GM10248 (cell line): Measurements from ENCODE around the gene GALNT14.

Source experiments
- CTCF ChIA-PET: fragments of 300-600 bp; sonication (Branson Sonifier 250); formaldehyde crosslinking; extraction: SDS; loops from one replicate; lab custom pipeline; 2021; ENCODE audit warnings: antibody characterized with exemption; lab: Yijun Ruan, JAX
- POLR2A ChIA-PET: fragments of 350-650 bp; sonication (Branson Sonifier 250); formaldehyde crosslinking; extraction: SDS; loops from one replicate; lab custom pipeline; 2020; ENCODE audit warnings: antibody characterized with exemption; lab: Yijun Ruan, JAX
- DNase-seq: peaks from one replicate; pipeline ENCODE4 v3.0.0; 2012; ENCODE audit errors: extremely low spot score
- TF ChIP-seq, protein P1 (sequence below): IDR thresholded peaks from 2 replicates; pipeline ENCODE4 v1.5.1; 2012; ENCODE audit warnings: mild to moderate bottlenecking, low read depth; ENCODE audit errors: extremely low read depth, missing control alignments, control extremely low read depth

Gene GALNT14

DNA sequence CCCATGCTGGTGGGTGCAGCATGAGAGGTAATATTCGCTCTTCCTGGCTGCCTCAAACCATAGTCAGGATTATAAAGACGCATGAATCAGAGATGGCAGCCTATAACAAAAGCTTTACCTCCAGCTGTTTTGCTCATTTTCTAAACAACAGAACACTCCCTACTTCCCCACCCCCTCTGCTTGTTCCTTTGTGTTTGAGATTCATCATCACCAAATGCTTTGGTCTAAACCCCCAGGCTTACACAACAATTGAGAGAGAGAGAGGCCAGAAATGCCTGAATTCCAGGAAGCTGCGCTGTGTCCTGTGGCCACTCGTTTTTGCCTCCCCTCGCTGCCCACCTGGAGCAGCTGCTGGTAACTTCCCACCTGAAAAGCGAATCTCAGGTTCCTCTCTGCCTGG lies 252.2 kb downstream of the GALNT14 start:
- POLR2A ChIA-PET, result no interaction called here
- TF ChIP-seq, protein P1, sequence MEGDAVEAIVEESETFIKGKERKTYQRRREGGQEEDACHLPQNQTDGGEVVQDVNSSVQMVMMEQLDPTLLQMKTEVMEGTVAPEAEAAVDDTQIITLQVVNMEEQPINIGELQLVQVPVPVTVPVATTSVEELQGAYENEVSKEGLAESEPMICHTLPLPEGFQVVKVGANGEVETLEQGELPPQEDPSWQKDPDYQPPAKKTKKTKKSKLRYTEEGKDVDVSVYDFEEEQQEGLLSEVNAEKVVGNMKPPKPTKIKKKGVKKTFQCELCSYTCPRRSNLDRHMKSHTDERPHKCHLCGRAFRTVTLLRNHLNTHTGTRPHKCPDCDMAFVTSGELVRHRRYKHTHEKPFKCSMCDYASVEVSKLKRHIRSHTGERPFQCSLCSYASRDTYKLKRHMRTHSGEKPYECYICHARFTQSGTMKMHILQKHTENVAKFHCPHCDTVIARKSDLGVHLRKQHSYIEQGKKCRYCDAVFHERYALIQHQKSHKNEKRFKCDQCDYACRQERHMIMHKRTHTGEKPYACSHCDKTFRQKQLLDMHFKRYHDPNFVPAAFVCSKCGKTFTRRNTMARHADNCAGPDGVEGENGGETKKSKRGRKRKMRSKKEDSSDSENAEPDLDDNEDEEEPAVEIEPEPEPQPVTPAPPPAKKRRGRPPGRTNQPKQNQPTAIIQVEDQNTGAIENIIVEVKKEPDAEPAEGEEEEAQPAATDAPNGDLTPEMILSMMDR, result no peak
- DNase-seq, result no peak
- CTCF ChIA-PET, result interaction anchor here (1.2 kb wide), 1 partner anchor 12 kb away, joined by 3 read pairs; no protein-coding TSS in a partner anchor

DNA sequence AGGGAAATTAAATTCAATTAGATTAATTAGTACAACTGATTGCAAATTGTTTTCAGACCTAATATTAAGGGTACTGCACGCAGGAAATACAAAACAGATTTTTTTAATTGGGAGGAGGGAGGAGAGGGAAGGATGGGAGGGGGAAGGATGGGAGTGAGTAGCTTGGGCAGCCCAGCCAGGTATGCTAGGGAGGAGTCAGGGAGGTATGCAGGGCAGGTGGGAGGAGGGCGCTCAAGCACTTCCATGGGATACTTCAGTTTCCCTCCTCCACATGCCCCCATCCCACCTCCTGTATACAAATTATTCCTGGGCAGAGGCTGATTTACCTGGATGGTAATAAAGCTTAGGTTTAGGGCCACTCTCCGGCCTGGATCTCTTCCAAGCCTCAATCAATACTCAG lies 254.4 kb downstream of the GALNT14 start:
- POLR2A ChIA-PET, result no interaction called here
- CTCF ChIA-PET, result no interaction called here
- TF ChIP-seq, protein P1, result no peak
- DNase-seq, result no peak

GRCh38 chr2:30883184-30883583 lies 255.1 kb downstream of the GALNT14 start:
- ChIA-PET CTCF (interaction anchor here (1.6 kb wide), 1 partner anchor 21 kb away, joined by 10 read pairs; no protein-coding TSS in a partner anchor), POLR2A (no interaction called here)
- TF ChIP-seq, protein P1, result no peak
- no peak for DNase-seq

- ChIA-PET CTCF (no interaction called here), POLR2A (no interaction called here)
- TF ChIP-seq, protein P1, result no peak
- no peak for DNase-seq
Observed at GRCh38 chr2:30880516-30880915, 257.7 kb downstream of the GALNT14 start.

GRCh38 chr2:30877833-30878232 lies 260.4 kb downstream of the GALNT14 start:
- TF ChIP-seq, protein P1, result no peak
- ChIA-PET CTCF (interaction anchor here (1.4 kb wide), 1 partner anchor 15 kb away, joined by 3 read pairs; no protein-coding TSS in a partner anchor), POLR2A (no interaction called here)
- DNase-seq, result no peak

DNA sequence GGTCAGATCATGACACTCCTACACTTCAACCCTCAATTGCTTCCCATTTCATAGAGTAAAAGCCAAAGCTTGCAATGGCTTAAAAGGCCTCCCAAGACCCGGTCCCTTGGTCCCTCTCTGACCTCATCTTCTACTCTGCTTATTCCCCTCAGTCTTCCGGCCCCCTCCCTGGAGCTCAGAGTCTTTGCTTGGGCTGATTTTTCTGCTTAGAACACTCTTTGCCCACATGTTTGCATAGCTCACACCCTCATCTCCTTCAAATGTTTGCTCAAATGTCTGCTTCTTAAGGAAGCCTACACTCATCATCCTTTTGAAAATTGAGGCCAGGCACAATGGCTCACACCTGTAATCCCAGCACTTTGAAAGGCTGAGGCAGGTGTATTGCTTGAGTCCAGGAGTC lies 265.4 kb downstream of the GALNT14 start:
- ChIA-PET CTCF (interaction anchor here (1.2 to 2.0 kb wide), 3 partner anchors 10 to 460 kb away, joined by 3 to 7 read pairs (median 4); no protein-coding TSS in a partner anchor), POLR2A (no interaction called here)
- TF ChIP-seq, protein P1, result no peak
- no peak for DNase-seq
